Right lobe of liver (tissue), 6 donors: ENCODE data around the gene EIPR1. TPM values are rescaled to one million over a fixed set of nuclear protein-coding genes. Genes with fewer than 3 reads are reported as not detected.

Source experiments
- ATAC-seq, 4 donors: fragments of 200-7000 bp; cut with Tn5 transposase; one replicate each; pipeline ENCODE4 v1.9.1; 2020; ENCODE audit warnings: mild to moderate bottlenecking in 4 of 4, moderate library complexity in 4 of 4
- DNase-seq, 3 donors: peaks; one replicate each; pipeline ENCODE4 v3.0.0-alpha.2; 2020
- H3K27ac ChIP-seq, 3 donors: fragments of 200-600 bp; one replicate each; pipeline ENCODE4 v1.8.0; 2022
- H3K27me3 ChIP-seq, 2 donors: fragments of 200-600 bp; one replicate each; pipeline ENCODE4 v1.8.0; 2022
- H3K36me3 ChIP-seq, 4 donors: fragments of 200-600 bp; sonication (generic) in 1 of 4; one replicate each; pipeline versions ENCODE4 v1.5.1 to v1.8.0; 2017 to 2022; ENCODE audit warnings: control low read depth in 1 of 4
- H3K4me1 ChIP-seq, 4 donors: fragments of 200-600 bp; sonication (generic) in 1 of 4; one replicate each; pipeline versions ENCODE4 v1.5.1 to v1.8.0; 2017 to 2022; ENCODE audit warnings: control low read depth in 1 of 4
- H3K4me3 ChIP-seq, 3 donors: fragments of 200-600 bp; one replicate each; pipeline ENCODE4 v1.8.0; 2022
- H3K9me3 ChIP-seq, 4 donors: fragments of 200-600 bp; sonication (generic) in 1 of 4; one replicate each; pipeline versions ENCODE4 v1.5.1 to v1.8.0; 2017 to 2022; ENCODE audit warnings: control low read depth in 1 of 4
- POLR2A ChIP-seq: fragments of 450-650 bp; IDR thresholded peaks from one replicate; pipeline ENCODE4 v1.6.1; 2017; ENCODE audit warnings: antibody characterized with exemption, mild to moderate bottlenecking
- WGBS: methylation state at CpG from one replicate; pipeline ENCODE4 v1.1.6; 2018; ENCODE audit warnings: low coverage, low lambda C conversion rate; ENCODE audit not compliant: insufficient coverage; ENCODE audit errors: missing lambda C conversion rate; 5-methylcytosine and 5-hydroxymethylcytosine counted together
- intact Hi-C, 2 donors: fragments of 100-400 bp; cut with DNase I; formaldehyde crosslinking; loops; one replicate each; pipeline versions ENCODE4 v1.11.2 to v1.14.1; 2022
- long read RNA-seq: library from polyadenylated mRNA; unstranded; transcript quantifications from one replicate; pipeline ENCODE4 v2.0.0, GENCODE V29; 2019
- total RNA-seq, 6 experiments: library from RNA; depleted of rRNA in 2 of 6; stranded (reverse); fragments of >200 nt in 2 of 6; fragmentation: NEBNext Ultra II Directional in 3 of 6; extraction: Animal tissue kit (Norgen Biotek cat#: 25700) in 3 of 6; gene quantifications; one replicate each; pipeline versions ENCODE4 v1.1.0 to v1.2.4, GENCODE V29; 2016 to 2023
- TF ChIP-seq, protein P1 (sequence below), 4 donors: fragments of 200-600 bp in 3 of 4; fragments of 450-650 bp in 1 of 4; IDR thresholded peaks; one replicate each; pipeline versions ENCODE4 v1.5.1 to v1.8.0; 2016 to 2022; ENCODE audit warnings: antibody characterized with exemption in 4 of 4, mild to moderate bottlenecking in 2 of 4
- donor health status: DM: no; HTN: yes; CAD: no.
- donor health status: DM: no; HTN: no; CAD: no.
- donor health status: DM: no; HTN: no; CAD: no.
- donor health status: DM: no; HTN: yes; CAD: no.
- donor health status: DM: no; HTN: yes; CAD: no.

The EIPR1 gene
- 10 to 100 TPM in 4 of 6 experiments, 1 to 10 TPM in 2; 6.8 to 40.6 (median 11.6) TPM for total RNA-seq
- long read RNA-seq, transcript EIPR1-201 (9 exons, 1,766 nt): major isoform, 9 of 13 reads
- long read RNA-seq, partial matches to known transcripts: 0 of 13 reads
- long read RNA-seq, other reads (novel, unspliced or antisense): 4 of 13 reads

DNA sequence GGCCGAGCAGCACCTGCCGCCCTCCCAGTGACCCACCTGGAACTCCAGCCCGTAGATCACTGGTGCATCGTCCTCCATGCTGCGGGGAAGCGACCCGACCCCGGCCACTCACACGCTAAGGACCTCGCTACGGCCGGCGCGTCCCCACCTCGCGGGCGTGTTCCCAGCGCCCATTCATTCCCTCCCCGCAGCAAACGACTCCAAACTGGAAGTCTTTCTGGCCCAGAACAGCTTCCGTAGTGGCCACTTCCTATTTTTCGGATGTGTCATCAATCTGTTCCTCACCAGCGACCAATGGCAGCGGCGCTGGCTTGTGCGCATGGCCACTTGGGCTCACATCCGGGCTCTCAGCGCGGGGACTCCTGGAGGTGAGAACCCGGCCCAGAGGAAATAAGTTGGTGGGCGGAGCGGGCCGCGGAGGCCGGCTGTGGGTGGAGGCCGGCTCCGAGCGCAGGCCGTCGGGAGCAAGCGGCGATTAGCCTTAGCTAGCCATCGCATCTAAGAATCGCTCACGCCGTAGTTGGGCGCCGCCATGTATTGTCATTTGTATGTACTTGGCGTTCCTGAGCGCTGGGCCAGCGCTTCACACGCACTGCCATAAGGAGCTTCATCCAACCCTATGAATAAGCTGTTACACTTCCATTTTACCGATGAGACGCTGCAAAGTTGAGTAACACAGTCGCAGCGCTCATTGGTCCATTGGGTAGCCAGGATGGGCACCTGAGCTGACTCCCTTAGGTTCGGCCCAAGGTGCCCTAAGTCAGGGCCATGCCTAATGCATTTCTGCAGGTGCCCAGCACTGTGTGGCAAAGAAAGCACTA lies at the start of gene EIPR1:
Gene EIPR1 (minus strand): TSS at position 207 of the 821 bp plus-strand sequence. CDS start 129 bp downstream, at position 78.
- H3K4me3 ChIP-seq: peak within 1 kb of the TSS; percentile 79 to 93 (median 80)
- intact Hi-C loops: no loop called here
- DNase-seq: peak; percentile 97 to 99 (median 99)
- H3K36me3 ChIP-seq: no peaks in the 10 kb centered on the region
- 2% methylated on average over 44 of the region's 57 CpGs for WGBS
- peaks cover 0 to 30% (median 0%) of the 10 kb centered on the region in 4 donors for H3K4me1 ChIP-seq
- no peaks in the 10 kb centered on the region for H3K9me3 ChIP-seq
- H3K27me3 ChIP-seq: no peaks in the 10 kb centered on the region
- H3K27ac ChIP-seq: peak within 1 kb of the TSS; percentile 59 to 61 (median 59)
- TF ChIP-seq POLR2A: peak; percentile 92
- TF ChIP-seq, protein P1, sequence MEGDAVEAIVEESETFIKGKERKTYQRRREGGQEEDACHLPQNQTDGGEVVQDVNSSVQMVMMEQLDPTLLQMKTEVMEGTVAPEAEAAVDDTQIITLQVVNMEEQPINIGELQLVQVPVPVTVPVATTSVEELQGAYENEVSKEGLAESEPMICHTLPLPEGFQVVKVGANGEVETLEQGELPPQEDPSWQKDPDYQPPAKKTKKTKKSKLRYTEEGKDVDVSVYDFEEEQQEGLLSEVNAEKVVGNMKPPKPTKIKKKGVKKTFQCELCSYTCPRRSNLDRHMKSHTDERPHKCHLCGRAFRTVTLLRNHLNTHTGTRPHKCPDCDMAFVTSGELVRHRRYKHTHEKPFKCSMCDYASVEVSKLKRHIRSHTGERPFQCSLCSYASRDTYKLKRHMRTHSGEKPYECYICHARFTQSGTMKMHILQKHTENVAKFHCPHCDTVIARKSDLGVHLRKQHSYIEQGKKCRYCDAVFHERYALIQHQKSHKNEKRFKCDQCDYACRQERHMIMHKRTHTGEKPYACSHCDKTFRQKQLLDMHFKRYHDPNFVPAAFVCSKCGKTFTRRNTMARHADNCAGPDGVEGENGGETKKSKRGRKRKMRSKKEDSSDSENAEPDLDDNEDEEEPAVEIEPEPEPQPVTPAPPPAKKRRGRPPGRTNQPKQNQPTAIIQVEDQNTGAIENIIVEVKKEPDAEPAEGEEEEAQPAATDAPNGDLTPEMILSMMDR (IDR thresholded peaks at IDR 0.05): no peak
- ATAC-seq: peak; percentile 84 to 91 (median 86)

GRCh38 chr2:3427272-3427671 lies 49.7 kb upstream of the EIPR1 start:
- DNase-seq (no peak), ATAC-seq (no peak)
- H3K27ac ChIP-seq: no peak overlapping the region
- H3K4me3 ChIP-seq: no peak overlapping the region
- peaks cover 0 to 11% (median 4%) of the 10 kb centered on the region in 4 donors for H3K4me1 ChIP-seq
- peaks cover 0 to 54% (median 13%) of the 10 kb centered on the region in 4 donors for H3K36me3 ChIP-seq
- no peaks in the 10 kb centered on the region for H3K27me3 ChIP-seq
- WGBS: 79% methylated on average over 3 of the region's 6 CpGs
- no peaks in the 10 kb centered on the region for H3K9me3 ChIP-seq
- no peak for TF ChIP-seq POLR2A
- TF ChIP-seq, protein P1 (IDR thresholded peaks at IDR 0.05): no peak
- intact Hi-C loops: no loop called here

DNA sequence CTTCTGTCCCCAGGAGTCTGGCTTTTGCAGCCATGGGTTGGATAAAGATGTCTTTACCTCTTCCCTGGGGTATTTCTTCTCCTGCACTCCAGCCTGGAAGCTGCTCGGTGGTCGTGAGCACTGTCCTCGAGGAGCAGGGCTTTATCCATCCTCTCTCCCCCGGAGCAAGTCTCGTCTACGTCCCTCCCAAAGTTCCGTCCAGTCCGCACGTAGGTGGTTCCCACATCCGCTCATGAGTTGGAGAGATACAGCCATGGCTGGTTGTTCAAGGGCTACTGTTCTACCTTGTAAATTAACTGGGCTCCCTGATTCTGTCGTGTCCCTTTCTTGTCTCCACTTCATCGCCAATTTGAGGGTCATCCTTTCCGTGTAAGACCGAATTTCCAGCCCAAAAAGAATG lies 49.0 kb upstream of the EIPR1 start:
- DNase-seq (no peak), ATAC-seq (no peak)
- no peak overlapping the region for H3K27ac ChIP-seq
- no peaks in the 10 kb centered on the region for H3K9me3 ChIP-seq
- peaks cover 0 to 60% (median 16%) of the 10 kb centered on the region in 4 donors for H3K36me3 ChIP-seq
- intact Hi-C loops: no loop called here
- TF ChIP-seq, protein P1 (IDR thresholded peaks at IDR 0.05): no peak
- no peak for TF ChIP-seq POLR2A
- no peak overlapping the region for H3K4me3 ChIP-seq
- no peaks in the 10 kb centered on the region for H3K27me3 ChIP-seq
- peaks cover 0 to 11% (median 4%) of the 10 kb centered on the region in 4 donors for H3K4me1 ChIP-seq
- WGBS: 97% methylated on average over 6 of the region's 14 CpGs

DNA sequence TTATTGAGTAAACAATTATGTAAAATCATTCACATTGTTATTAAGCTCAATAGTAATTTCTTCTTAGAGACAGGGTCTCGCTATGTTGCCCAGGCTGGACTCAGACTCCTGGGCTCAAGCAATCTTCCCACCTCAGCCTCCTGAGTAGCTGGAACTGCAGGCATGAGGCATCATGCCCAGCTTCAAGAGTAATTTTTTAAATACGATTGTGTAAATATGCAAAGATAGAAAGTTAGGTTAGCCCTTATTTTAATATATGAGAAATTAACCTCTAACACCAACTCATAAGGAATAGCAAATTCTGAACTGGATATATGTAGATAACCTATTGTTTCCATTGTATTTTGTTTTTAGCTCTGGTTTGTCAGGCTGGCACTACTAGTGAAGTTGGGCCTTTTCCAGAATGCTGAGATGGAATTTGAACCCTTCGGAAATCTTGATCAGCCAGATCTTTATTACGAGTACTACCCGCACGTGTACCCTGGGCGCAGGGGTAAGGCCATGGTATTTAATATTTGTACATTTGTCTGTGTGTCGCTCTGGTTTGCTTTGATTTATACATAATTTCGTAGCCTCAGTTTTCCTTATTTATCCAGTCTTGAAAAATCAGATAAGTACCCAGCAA lies 46.7 kb upstream of the EIPR1 start:
- ATAC-seq: peak; percentile 38 to 59 (median 54)
- TF ChIP-seq POLR2A: no peak
- TF ChIP-seq, protein P1 (IDR thresholded peaks at IDR 0.05): peak in 1 of 4 donors; percentile 8

More for the DNA sequence above, 46.7 kb upstream of the EIPR1 start:
- Histone ChIP-seq H3K9me3 (no peaks in the 10 kb centered on the region), H3K4me3 (no peak overlapping the region), H3K27me3 (no peaks in the 10 kb centered on the region), H3K4me1 (peaks cover 0 to 11% (median 4%) of the 10 kb centered on the region in 4 donors), H3K27ac (peak overlapping the region in 1 of 3 donors; percentile 5), H3K36me3 (peaks cover 0 to 38% (median 17%) of the 10 kb centered on the region in 4 donors)
- no peak for DNase-seq
- intact Hi-C loops: no loop called here
- 30% methylated on average over 9 of the region's 9 CpGs for WGBS
